ENCODE results near the gene CYLD. TPM values are rescaled to one million over a fixed set of nuclear protein-coding genes. Genes with fewer than 3 reads are reported as not detected.

Gene CYLD
- total and polyA plus RNA-seq, 2 donors (not counting 1 experiment from before 2014, with no cell fraction given) = 30.0 to 160 TPM

DNA sequence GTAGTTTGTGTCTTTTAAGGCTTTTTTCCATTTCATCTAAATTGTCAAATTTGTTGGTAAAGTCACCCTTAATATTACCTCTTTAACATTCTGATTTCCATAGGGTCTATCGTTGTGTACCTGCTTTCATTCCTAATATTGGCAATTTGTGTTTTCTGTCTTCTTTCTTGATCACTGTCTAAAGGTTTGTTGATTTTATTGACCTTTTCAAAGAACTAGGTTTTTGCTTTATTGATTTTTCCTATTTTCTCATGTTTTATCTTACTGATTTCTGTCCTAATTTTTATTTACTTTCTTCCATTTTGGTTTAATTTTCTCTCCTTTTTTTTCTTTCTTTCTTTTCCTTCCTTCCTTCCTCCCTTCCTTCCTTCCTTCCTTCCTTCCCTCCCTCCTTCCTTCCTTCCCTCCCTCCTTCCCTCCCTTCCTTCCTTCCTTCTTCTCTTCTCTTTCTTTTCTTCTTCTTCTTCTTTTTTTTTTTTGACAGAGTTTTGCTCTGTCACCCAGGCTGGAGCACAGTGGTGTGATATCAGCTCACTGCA lies 86.3 kb downstream of the CYLD start:
- ChIA-PET POLR2A (interaction anchor here (0.6 kb wide), 1 partner anchor 18 kb away, joined by 3 read pairs; no protein-coding TSS in a partner anchor), CTCF (no interaction called here)
- Mint-ChIP-seq H3K4me1 (no peaks in the 10 kb centered on the region), H3K4me3 (no peak overlapping the region), H3K9me3 (ENCODE audit: insufficient read depth) (no peaks in the 10 kb centered on the region), H3K27ac (no peak overlapping the region), H3K27me3 (peaks cover 31% of the 10 kb centered on the region)
- H4K20me1 ChIP-seq (ENCODE audit: control insufficient read depth, insufficient read depth, low read length, poor library complexity, severe bottlenecking) = no peaks in the 10 kb centered on the region
- no CpG with 5 or more reads among the region's 1 CpG for WGBS (ENCODE audit: insufficient coverage)
- H3K4me1 ChIP-seq (ENCODE audit: control insufficient read depth in 2 of 2, insufficient read depth in 2 of 2, low read length in 2 of 2) = no peaks in the 10 kb centered on the region
- no peaks in the 10 kb centered on the region for H3K36me3 ChIP-seq (replicated peaks in 1 of 2; ENCODE audit: control extremely low read depth in 1 of 2, control insufficient read depth in 1 of 2, extremely low read depth in 1 of 2, insufficient read depth in 2 of 2, low read length in 1 of 2)
- no peak overlapping the region for H3K4me2 ChIP-seq (replicated peaks; ENCODE audit: low read depth, low read length, poor library complexity, severe bottlenecking)
- no peak overlapping the region for H3K9ac ChIP-seq (ENCODE audit: low read length)
- H3K27me3 ChIP-seq (replicated peaks in 1 of 4; ENCODE audit: control extremely low read depth in 1 of 4, control insufficient read depth in 3 of 4, insufficient read depth in 4 of 4, low read length in 3 of 4) = peaks cover 0 to 5% (median 0%) of the 10 kb centered on the region in 4 experiments
- peaks cover 0 to 3% (median 0%) of the 10 kb centered on the region in 3 donors for H3K9me3 ChIP-seq (ENCODE audit: control extremely low read depth in 1 of 3, control insufficient read depth in 2 of 3, insufficient read depth in 1 of 3, low read length in 2 of 3)
- no peak overlapping the region for H3K4me3 ChIP-seq (ENCODE audit: control extremely low read depth in 1 of 5, extremely low read depth in 1 of 5, insufficient read depth in 1 of 5, low read depth in 2 of 5, low read length in 4 of 5)
- no peak for DNase-seq
- no peaks in the 10 kb centered on the region for H3K79me2 ChIP-seq (ENCODE audit: control insufficient read depth, insufficient read depth, low read length)
- H3K27ac ChIP-seq (ENCODE audit: low read length in 2 of 2) = no peak overlapping the region
- TF ChIP-seq, protein P1, sequence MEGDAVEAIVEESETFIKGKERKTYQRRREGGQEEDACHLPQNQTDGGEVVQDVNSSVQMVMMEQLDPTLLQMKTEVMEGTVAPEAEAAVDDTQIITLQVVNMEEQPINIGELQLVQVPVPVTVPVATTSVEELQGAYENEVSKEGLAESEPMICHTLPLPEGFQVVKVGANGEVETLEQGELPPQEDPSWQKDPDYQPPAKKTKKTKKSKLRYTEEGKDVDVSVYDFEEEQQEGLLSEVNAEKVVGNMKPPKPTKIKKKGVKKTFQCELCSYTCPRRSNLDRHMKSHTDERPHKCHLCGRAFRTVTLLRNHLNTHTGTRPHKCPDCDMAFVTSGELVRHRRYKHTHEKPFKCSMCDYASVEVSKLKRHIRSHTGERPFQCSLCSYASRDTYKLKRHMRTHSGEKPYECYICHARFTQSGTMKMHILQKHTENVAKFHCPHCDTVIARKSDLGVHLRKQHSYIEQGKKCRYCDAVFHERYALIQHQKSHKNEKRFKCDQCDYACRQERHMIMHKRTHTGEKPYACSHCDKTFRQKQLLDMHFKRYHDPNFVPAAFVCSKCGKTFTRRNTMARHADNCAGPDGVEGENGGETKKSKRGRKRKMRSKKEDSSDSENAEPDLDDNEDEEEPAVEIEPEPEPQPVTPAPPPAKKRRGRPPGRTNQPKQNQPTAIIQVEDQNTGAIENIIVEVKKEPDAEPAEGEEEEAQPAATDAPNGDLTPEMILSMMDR (IDR thresholded peaks at IDR 0.05) = no peak
- no peak for TF ChIP-seq EZH2 (IDR thresholded peaks at IDR 0.05; ENCODE audit: borderline replicate concordance, insufficient read depth, low read depth, low read length, poor library complexity, severe bottlenecking)
- intact Hi-C loops (cut with micrococcal nuclease) = no loop called here
- ATAC-seq (ENCODE audit: low read depth) = no peak
- H2AFZ ChIP-seq (ENCODE audit: insufficient read depth, low read depth, low read length, poor library complexity, severe bottlenecking) = no peak overlapping the region

DNA sequence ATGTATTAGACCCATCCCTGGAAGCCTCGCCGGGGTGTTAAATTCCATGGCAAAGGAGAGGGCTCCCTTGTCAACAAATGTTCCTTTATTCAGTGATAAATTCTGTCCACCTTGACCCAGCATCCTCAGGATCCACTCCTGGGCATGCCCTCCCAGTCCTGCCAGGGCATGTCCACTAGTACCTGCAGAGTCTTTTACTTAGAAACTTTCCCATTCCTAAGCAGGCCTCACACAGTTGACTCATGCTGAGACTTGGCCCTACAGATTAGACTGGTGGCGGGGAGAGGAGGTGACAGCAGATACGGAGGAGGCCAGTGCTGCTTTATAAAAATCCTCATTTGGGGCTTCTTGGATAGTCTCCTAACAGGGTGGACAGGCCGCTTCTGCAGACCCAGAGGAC lies 88.8 kb downstream of the CYLD start:
- H3K36me3 ChIP-seq (replicated peaks in 1 of 2; ENCODE audit: control extremely low read depth in 1 of 2, control insufficient read depth in 1 of 2, extremely low read depth in 1 of 2, insufficient read depth in 2 of 2, low read length in 1 of 2) = no peaks in the 10 kb centered on the region
- no peak overlapping the region for H3K27ac ChIP-seq (ENCODE audit: low read length in 2 of 2)
- H4K20me1 ChIP-seq (ENCODE audit: control insufficient read depth, insufficient read depth, low read length, poor library complexity, severe bottlenecking) = no peaks in the 10 kb centered on the region
- no peak overlapping the region for H3K27ac Mint-ChIP-seq
- no peak overlapping the region for H3K4me2 ChIP-seq (replicated peaks; ENCODE audit: low read depth, low read length, poor library complexity, severe bottlenecking)
- H2AFZ ChIP-seq (ENCODE audit: insufficient read depth, low read depth, low read length, poor library complexity, severe bottlenecking) = no peak overlapping the region
- DNase-seq = no peak
- POLR2A ChIA-PET = no interaction called here
- peaks cover 40% of the 10 kb centered on the region for H3K27me3 Mint-ChIP-seq
- peaks cover 0 to 5% (median 0%) of the 10 kb centered on the region in 4 experiments for H3K27me3 ChIP-seq (replicated peaks in 1 of 4; ENCODE audit: control extremely low read depth in 1 of 4, control insufficient read depth in 3 of 4, insufficient read depth in 4 of 4, low read length in 3 of 4)
- H3K4me3 Mint-ChIP-seq = no peak overlapping the region
- intact Hi-C loops (cut with micrococcal nuclease) = no loop called here
- CTCF ChIA-PET = interaction anchor here (1.4 kb wide), 1 partner anchor 24 kb away, joined by 3 read pairs; no protein-coding TSS in a partner anchor
- H3K9me3 ChIP-seq (ENCODE audit: control extremely low read depth in 1 of 3, control insufficient read depth in 2 of 3, insufficient read depth in 1 of 3, low read length in 2 of 3) = peaks cover 0 to 3% (median 0%) of the 10 kb centered on the region in 3 donors
- no peak overlapping the region for H3K9ac ChIP-seq (ENCODE audit: low read length)
- WGBS (ENCODE audit: insufficient coverage) = 84% methylated on average over 5 of the region's 5 CpGs
- no peaks in the 10 kb centered on the region for H3K4me1 ChIP-seq (ENCODE audit: control insufficient read depth in 2 of 2, insufficient read depth in 2 of 2, low read length in 2 of 2)
- TF ChIP-seq, protein P1 (IDR thresholded peaks at IDR 0.05) = no peak
- TF ChIP-seq EZH2 (IDR thresholded peaks at IDR 0.05; ENCODE audit: borderline replicate concordance, insufficient read depth, low read depth, low read length, poor library complexity, severe bottlenecking) = no peak
- H3K4me1 Mint-ChIP-seq = no peaks in the 10 kb centered on the region
- no peaks in the 10 kb centered on the region for H3K79me2 ChIP-seq (ENCODE audit: control insufficient read depth, insufficient read depth, low read length)
- ATAC-seq (ENCODE audit: low read depth) = no peak
- H3K4me3 ChIP-seq (ENCODE audit: control extremely low read depth in 1 of 5, extremely low read depth in 1 of 5, insufficient read depth in 1 of 5, low read depth in 2 of 5, low read length in 4 of 5) = no peak overlapping the region
- H3K9me3 Mint-ChIP-seq (ENCODE audit: insufficient read depth) = no peaks in the 10 kb centered on the region
